ENCODE results near the gene HS6ST3.
"Not testable (repeated sequence)": the region's sequence is repeated elsewhere in the genome, so short reads cannot be mapped to it uniquely, and the experiment has no call there.

The HS6ST3 gene

GRCh38 chr13:96089749-96090239 lies at the start of gene HS6ST3:
TSS of gene HS6ST3 (plus strand) at chr13:96090107.
- CTCF ChIA-PET = no interaction called here
- TF ChIP-seq CTCF (IDR thresholded peaks at IDR 0.05; ENCODE audit: control extremely low read depth, extremely low read depth, low read depth, missing control alignments) = no peak
- POLR2A ChIA-PET = no interaction called here
- peak; percentile 32 for DNase-seq (ENCODE audit: extremely low spot score)

GRCh38 chr13:96041326-96042110 lies 48.4 kb upstream of the HS6ST3 start:
- no peak for TF ChIP-seq CTCF (IDR thresholded peaks at IDR 0.05; ENCODE audit: control extremely low read depth, extremely low read depth, low read depth, missing control alignments)
- CTCF ChIA-PET = interaction anchor here (0.6 to 1.5 kb wide), 2 partner anchors 9 to 18 kb away, joined by 3 to 4 read pairs; no protein-coding TSS in a partner anchor

GRCh38 chr13:96044238-96044637 lies 45.7 kb upstream of the HS6ST3 start:
- TF ChIP-seq CTCF (IDR thresholded peaks at IDR 0.05; ENCODE audit: control extremely low read depth, extremely low read depth, low read depth, missing control alignments) = no peak
- CTCF ChIA-PET = interaction anchor here (0.6 to 1.7 kb wide), 2 partner anchors 18 to 24 kb away, joined by 3 to 4 read pairs; no protein-coding TSS in a partner anchor
- POLR2A ChIA-PET = no interaction called here

More at GRCh38 chr13:96041326-96042110, 48.4 kb upstream of the HS6ST3 start:
- POLR2A ChIA-PET = no interaction called here
- no peak for DNase-seq (ENCODE audit: extremely low spot score)

GRCh38 chr13:96046449-96047126 lies 43.3 kb upstream of the HS6ST3 start:
- DNase-seq (ENCODE audit: extremely low spot score); POLR2A ChIA-PET; CTCF ChIA-PET: not testable (repeated sequence)

More at GRCh38 chr13:96044238-96044637, 45.7 kb upstream of the HS6ST3 start:
- DNase-seq (ENCODE audit: extremely low spot score) = no peak

- CTCF ChIA-PET; POLR2A ChIA-PET; DNase-seq (ENCODE audit: extremely low spot score): not testable (repeated sequence)
Observed at GRCh38 chr13:96050955-96051354, 39.0 kb upstream of the HS6ST3 start.

GRCh38 chr13:96051491-96051890 lies 38.4 kb upstream of the HS6ST3 start:
- POLR2A ChIA-PET; DNase-seq (ENCODE audit: extremely low spot score); CTCF ChIA-PET: not testable (repeated sequence)

GRCh38 chr13:96051946-96052345 lies 38.0 kb upstream of the HS6ST3 start:
- CTCF ChIA-PET, POLR2A ChIA-PET: not testable (repeated sequence)

GRCh38 chr13:96052656-96053002 lies 37.3 kb upstream of the HS6ST3 start:
- ChIA-PET CTCF (interaction anchor here (1.3 to 1.5 kb wide), 2 partner anchors 32 to 79 kb away, joined by 3 to 10 read pairs; no protein-coding TSS in a partner anchor), POLR2A (no interaction called here)
- TF ChIP-seq CTCF (IDR thresholded peaks at IDR 0.05; ENCODE audit: control extremely low read depth, extremely low read depth, low read depth, missing control alignments) = no peak
- no peak for DNase-seq (ENCODE audit: extremely low spot score)

More at GRCh38 chr13:96051946-96052345, 38.0 kb upstream of the HS6ST3 start:
- not testable (repeated sequence) for DNase-seq (ENCODE audit: extremely low spot score)

Measured in GM10248 (cell line).